Upper lobe of left lung (tissue), 4 donors: ENCODE results near the gene CHI3L1.

Experiments
- POLR2A ChIP-seq, 4 donors: fragments of 450-650 bp; IDR thresholded peaks; one replicate each; pipeline ENCODE4 v1.5.1; 2016 to 2017; ENCODE audit warnings: antibody characterized with exemption in 4 of 4, mild to moderate bottlenecking in 2 of 4
- TF ChIP-seq, protein P1 (sequence below), 6 experiments: fragments of 450-650 bp in 4 of 6; fragments of 200-600 bp in 2 of 6; sonication (generic) in 2 of 6; IDR thresholded peaks; one replicate each; pipeline ENCODE4 v1.5.1; 2016 to 2019; ENCODE audit warnings: antibody characterized with exemption in 6 of 6

DNA sequence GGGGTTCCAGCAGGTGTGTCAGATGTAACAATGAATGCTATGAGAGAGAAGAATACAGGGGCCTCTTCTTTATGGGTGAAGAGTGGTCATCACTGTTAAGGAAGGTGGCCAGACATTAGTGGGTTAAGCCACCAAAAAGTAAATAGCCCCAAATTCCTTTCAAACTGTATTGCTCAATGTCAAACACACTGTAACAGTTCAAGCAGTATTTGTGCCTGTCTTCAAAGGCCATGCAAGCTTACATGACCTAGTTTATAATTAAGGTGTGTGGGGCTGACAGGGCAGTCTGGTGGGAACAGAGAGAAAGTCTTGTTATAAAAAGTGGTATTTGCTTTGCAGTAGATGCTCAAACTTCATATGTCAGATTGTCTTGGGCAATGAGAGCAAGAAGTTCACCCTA is 24.5 kb upstream of the CHI3L1 start:
- TF ChIP-seq, protein P1, sequence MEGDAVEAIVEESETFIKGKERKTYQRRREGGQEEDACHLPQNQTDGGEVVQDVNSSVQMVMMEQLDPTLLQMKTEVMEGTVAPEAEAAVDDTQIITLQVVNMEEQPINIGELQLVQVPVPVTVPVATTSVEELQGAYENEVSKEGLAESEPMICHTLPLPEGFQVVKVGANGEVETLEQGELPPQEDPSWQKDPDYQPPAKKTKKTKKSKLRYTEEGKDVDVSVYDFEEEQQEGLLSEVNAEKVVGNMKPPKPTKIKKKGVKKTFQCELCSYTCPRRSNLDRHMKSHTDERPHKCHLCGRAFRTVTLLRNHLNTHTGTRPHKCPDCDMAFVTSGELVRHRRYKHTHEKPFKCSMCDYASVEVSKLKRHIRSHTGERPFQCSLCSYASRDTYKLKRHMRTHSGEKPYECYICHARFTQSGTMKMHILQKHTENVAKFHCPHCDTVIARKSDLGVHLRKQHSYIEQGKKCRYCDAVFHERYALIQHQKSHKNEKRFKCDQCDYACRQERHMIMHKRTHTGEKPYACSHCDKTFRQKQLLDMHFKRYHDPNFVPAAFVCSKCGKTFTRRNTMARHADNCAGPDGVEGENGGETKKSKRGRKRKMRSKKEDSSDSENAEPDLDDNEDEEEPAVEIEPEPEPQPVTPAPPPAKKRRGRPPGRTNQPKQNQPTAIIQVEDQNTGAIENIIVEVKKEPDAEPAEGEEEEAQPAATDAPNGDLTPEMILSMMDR (IDR thresholded peaks at IDR 0.05), result no peak
- TF ChIP-seq POLR2A (IDR thresholded peaks at IDR 0.05), result no peak
